ENCODE results near the gene USP35. TPM values are rescaled to one million over a fixed set of nuclear protein-coding genes. Genes with fewer than 3 reads are reported as not detected.

The USP35 gene
- total RNA-seq, 4 donors from 2014 or later: 4.6 to 6.1 (median 5.4) TPM

DNA sequence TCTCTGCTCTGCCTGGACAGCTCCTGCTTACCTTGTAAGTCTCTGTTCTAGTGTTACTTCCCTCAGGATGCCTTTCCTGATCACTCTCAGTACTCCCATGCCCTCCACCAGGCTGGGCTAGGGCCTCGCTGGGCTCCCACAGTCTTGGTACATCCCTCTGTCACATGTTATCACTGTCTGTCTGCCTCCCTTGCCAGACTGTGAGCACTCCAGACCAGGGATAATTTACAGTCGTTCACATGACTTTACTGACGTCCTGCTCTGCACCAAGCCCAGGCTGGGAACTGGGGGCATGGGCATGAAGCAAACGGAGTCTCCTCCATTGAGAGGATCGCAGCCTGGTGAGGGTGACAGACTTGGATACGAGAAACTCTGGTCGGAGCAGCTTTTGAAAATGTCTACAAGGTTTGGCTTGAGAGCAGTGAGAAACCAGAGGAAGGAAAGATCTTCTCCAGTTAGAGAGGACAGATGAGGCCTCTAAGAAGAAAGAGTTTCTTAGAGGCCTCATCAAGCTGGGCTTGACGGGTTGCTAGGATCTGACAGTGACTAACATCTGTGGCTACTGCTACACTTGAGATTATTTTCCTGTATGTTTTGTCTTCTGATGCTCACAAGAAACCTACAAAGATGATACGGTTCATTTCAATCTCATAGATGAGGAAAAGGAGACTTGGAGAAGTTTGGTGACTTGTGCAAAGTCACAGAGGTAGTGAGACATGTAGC lies 12.5 kb downstream of the USP35 start:
- intact Hi-C loops (cut with DNase I; ENCODE audit: low total_unique reads): no loop called here
- ATAC-seq: peak; percentile 86 to 88
- TF ChIP-seq, protein P1, sequence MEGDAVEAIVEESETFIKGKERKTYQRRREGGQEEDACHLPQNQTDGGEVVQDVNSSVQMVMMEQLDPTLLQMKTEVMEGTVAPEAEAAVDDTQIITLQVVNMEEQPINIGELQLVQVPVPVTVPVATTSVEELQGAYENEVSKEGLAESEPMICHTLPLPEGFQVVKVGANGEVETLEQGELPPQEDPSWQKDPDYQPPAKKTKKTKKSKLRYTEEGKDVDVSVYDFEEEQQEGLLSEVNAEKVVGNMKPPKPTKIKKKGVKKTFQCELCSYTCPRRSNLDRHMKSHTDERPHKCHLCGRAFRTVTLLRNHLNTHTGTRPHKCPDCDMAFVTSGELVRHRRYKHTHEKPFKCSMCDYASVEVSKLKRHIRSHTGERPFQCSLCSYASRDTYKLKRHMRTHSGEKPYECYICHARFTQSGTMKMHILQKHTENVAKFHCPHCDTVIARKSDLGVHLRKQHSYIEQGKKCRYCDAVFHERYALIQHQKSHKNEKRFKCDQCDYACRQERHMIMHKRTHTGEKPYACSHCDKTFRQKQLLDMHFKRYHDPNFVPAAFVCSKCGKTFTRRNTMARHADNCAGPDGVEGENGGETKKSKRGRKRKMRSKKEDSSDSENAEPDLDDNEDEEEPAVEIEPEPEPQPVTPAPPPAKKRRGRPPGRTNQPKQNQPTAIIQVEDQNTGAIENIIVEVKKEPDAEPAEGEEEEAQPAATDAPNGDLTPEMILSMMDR (IDR thresholded peaks at IDR 0.05 in 4 of 5, conservative IDR thresholded peaks at IDR 0.05 in 1 of 5): no peak
- no peak for TF ChIP-seq POLR2A (IDR thresholded peaks at IDR 0.05)
- DNase-seq: peak in 1 of 2 donors; percentile 39
- Histone ChIP-seq H3K36me3 (no peaks in the 10 kb centered on the region), H3K4me1 (peaks cover 0 to 10% of the 10 kb centered on the region in 2 donors), H3K4me3 (no peak overlapping the region), H3K9me3 (no peaks in the 10 kb centered on the region), H3K27me3 (no peaks in the 10 kb centered on the region), H3K27ac (peak overlapping the region; percentile 41 to 61 (median 56))
- in situ Hi-C loops (cut with MboI; ENCODE audit: low sequenced_read_pairs in 4 of 4): loop anchor here in 1 of 4 donors (25.0 kb wide), 2 partner anchors 89 to 361 kb away; partner anchors contain the start of gene NARS2

DNA sequence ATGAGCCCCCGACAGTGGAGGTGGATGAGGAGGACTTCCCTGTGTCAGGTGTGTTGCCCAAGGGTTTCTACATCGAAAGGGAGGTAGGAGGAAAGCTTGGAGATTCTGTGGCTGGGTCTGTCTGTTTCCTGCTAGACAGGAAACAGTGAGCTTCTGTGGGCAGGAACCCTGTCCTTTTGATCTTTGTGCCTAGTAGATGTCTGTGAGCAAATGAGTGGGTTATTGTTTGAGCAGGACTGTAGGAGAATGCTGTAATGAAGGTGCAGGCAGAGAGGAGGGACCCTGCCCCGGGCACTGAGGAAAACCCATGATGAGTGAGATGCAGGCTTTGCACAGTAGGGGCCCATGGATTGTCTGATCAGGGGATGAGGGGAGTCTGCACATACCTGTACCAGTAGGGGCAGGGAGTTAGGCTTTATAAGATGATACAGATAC lies 14.0 kb downstream of the USP35 start:
- DNase-seq (no peak), ATAC-seq (no peak)
- Histone ChIP-seq H3K27me3 (no peaks in the 10 kb centered on the region), H3K4me1 (peaks cover 5 to 15% of the 10 kb centered on the region in 2 donors), H3K4me3 (no peak overlapping the region), H3K9me3 (no peaks in the 10 kb centered on the region), H3K36me3 (no peaks in the 10 kb centered on the region), H3K27ac (no peak overlapping the region)
- TF ChIP-seq, protein P1 (IDR thresholded peaks at IDR 0.05 in 4 of 5, conservative IDR thresholded peaks at IDR 0.05 in 1 of 5): no peak
- no peak for TF ChIP-seq POLR2A (IDR thresholded peaks at IDR 0.05)
- intact Hi-C loops (cut with DNase I; ENCODE audit: low total_unique reads) (no loop called here), in situ Hi-C loops (cut with MboI; ENCODE audit: low sequenced_read_pairs in 4 of 4) (loop anchor here in 1 of 4 donors (25.0 kb wide), 2 partner anchors 90 to 360 kb away; partner anchors contain the start of gene NARS2)

DNA sequence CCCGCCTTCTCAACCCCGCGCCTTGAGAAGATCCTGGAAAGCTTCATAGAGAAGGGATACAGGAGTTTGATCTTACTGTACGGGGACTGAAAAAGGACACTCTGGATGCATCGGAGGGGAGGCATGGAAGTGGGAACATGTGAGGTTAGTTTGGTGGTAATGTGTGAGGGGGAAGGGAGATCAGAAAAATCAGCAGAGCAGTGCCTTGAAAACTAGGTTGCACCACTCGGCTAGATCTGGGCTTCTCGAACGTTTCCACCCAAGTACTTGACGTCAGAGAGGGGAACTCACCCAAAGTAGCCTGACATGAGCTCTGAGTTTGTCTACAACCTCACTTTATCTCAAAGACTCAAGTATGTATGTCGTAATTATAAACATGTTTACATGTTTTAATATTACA lies 14.5 kb downstream of the USP35 start:
- Histone ChIP-seq H3K4me3 (no peak overlapping the region), H3K4me1 (peaks cover 7 to 18% of the 10 kb centered on the region in 2 donors), H3K9me3 (no peaks in the 10 kb centered on the region), H3K27ac (no peak overlapping the region), H3K36me3 (no peaks in the 10 kb centered on the region), H3K27me3 (no peaks in the 10 kb centered on the region)
- ATAC-seq (no peak), DNase-seq (no peak)
- in situ Hi-C loops (cut with MboI; ENCODE audit: low sequenced_read_pairs in 4 of 4) (loop anchor here in 1 of 4 donors (25.0 kb wide), 2 partner anchors 91 to 359 kb away; partner anchors contain the start of gene NARS2), intact Hi-C loops (cut with DNase I; ENCODE audit: low total_unique reads) (no loop called here)
- no peak for TF ChIP-seq POLR2A (IDR thresholded peaks at IDR 0.05)
- TF ChIP-seq, protein P1 (IDR thresholded peaks at IDR 0.05 in 4 of 5, conservative IDR thresholded peaks at IDR 0.05 in 1 of 5): no peak

DNA sequence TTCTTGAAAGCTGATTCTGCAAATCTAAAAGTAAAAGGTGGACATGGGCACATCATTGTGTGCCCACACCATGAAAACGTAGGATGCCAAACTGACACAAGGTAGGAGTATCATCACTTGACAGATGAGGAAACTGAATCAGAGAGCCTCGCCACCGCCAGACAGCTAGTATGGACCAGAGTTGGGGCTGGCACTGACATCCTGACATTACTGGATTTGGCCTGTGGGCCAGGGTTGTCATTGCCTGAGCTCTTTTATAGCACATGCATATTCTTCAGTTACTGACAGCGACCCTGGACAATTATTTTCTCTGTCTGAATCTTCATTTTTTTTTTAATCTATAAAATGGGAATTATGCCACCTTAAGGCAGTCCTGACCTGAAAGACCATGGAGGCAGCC lies 16.5 kb downstream of the USP35 start:
- in situ Hi-C loops (cut with MboI; ENCODE audit: low sequenced_read_pairs in 4 of 4) (loop anchor here in 1 of 4 donors (25.0 kb wide), 2 partner anchors 93 to 357 kb away; partner anchors contain the start of gene NARS2), intact Hi-C loops (cut with DNase I; ENCODE audit: low total_unique reads) (no loop called here)
- DNase-seq (no peak), ATAC-seq (no peak)
- TF ChIP-seq, protein P1 (IDR thresholded peaks at IDR 0.05 in 4 of 5, conservative IDR thresholded peaks at IDR 0.05 in 1 of 5): no peak
- TF ChIP-seq POLR2A (IDR thresholded peaks at IDR 0.05): no peak
- Histone ChIP-seq H3K36me3 (peaks cover 0 to 15% of the 10 kb centered on the region in 2 donors), H3K27ac (no peak overlapping the region), H3K9me3 (no peaks in the 10 kb centered on the region), H3K4me3 (no peak overlapping the region), H3K4me1 (peaks cover 11 to 25% of the 10 kb centered on the region in 2 donors), H3K27me3 (no peaks in the 10 kb centered on the region)
